Activated T-cell treated with anti-CD3 and anti-CD28 coated beads, Interleukin-2, amount 50 U/mL, for 1 hour (primary cell): ENCODE data around the gene TLCD3A.
"Not testable (repeated sequence)": the region's sequence is repeated elsewhere in the genome, so short reads cannot be mapped to it uniquely, and the experiment has no call there.

Source experiments
- DNase-seq: peaks from one replicate; pipeline ENCODE4 v3.0.0-alpha.2; 2020

TLCD3A gene

GRCh38 chr17:708132-708531 is 24.3 kb upstream of the TLCD3A start:
- DNase-seq, result no peak

GRCh38 chr17:718075-718474 is 14.3 kb upstream of the TLCD3A start:
- no peak for DNase-seq

GRCh38 chr17:720706-721539 is 11.5 kb upstream of the TLCD3A start:
- DNase-seq, result no peak

GRCh38 chr17:721540-721937 is 10.9 kb upstream of the TLCD3A start:
- DNase-seq, result no peak

GRCh38 chr17:725084-725483 is 7.3 kb upstream of the TLCD3A start:
- no peak for DNase-seq

GRCh38 chr17:725746-726145 is 6.7 kb upstream of the TLCD3A start:
- DNase-seq, result no peak

- DNase-seq, result no peak
Measured at GRCh38 chr17:726271-726919, 6.0 kb upstream of the TLCD3A start.

GRCh38 chr17:728911-729310 is 3.5 kb upstream of the TLCD3A start:
- no peak for DNase-seq

GRCh38 chr17:731644-732066 is 741 bp upstream of the TLCD3A start:
- DNase-seq, result peak; percentile 25

GRCh38 chr17:732902-733720 is 715 bp downstream of the TLCD3A start:
- peak; percentile 46 for DNase-seq

- no peak for DNase-seq
Measured at GRCh38 chr17:733743-734142, 1.3 kb downstream of the TLCD3A start.

- no peak for DNase-seq
Measured at GRCh38 chr17:737561-738113, 5.2 kb downstream of the TLCD3A start.

- peak; percentile 30 for DNase-seq
Measured at GRCh38 chr17:740240-741017, 8.0 kb downstream of the TLCD3A start.

GRCh38 chr17:742147-742793 is 9.9 kb downstream of the TLCD3A start:
- DNase-seq, result no peak

GRCh38 chr17:743139-743538 is 10.7 kb downstream of the TLCD3A start:
- DNase-seq, result no peak

- no peak for DNase-seq
Measured at GRCh38 chr17:744937-745336, 12.5 kb downstream of the TLCD3A start.

GRCh38 chr17:745406-745805 is 13.0 kb downstream of the TLCD3A start:
- no peak for DNase-seq

GRCh38 chr17:746181-746580 is 13.8 kb downstream of the TLCD3A start:
- DNase-seq, result no peak

- no peak for DNase-seq
Measured at GRCh38 chr17:746783-747629, 14.6 kb downstream of the TLCD3A start.

GRCh38 chr17:748604-749003 is 16.2 kb downstream of the TLCD3A start:
- DNase-seq, result not testable (repeated sequence)

GRCh38 chr17:749359-749758 is 17.0 kb downstream of the TLCD3A start:
- DNase-seq, result not testable (repeated sequence)
